ENCODE data around the gene MTF2. TPM values are rescaled to one million over a fixed set of nuclear protein-coding genes. Genes with fewer than 3 reads are reported as not detected.

MTF2 gene
- total and polyA plus RNA-seq, 4 donors, result 3.2 to 17.8 (median 12.6) TPM

GRCh38 chr1:93142161-93142560, 63.1 kb downstream of the MTF2 start:
- WGBS, result 92% methylated on average over 2 of the region's 2 CpGs
- no peak for DNase-seq (ENCODE audit: low spot score)
- TF ChIP-seq ZBTB33 (IDR thresholded peaks at IDR 0.05) (no peak), RAD21 (IDR thresholded peaks at IDR 0.05) (no peak), REST (IDR thresholded peaks at IDR 0.05) (no peak), HNF4A (conservative IDR thresholded peaks at IDR 0.05) (no peak), NR2F2 (IDR thresholded peaks at IDR 0.05) (no peak), SP1 (IDR thresholded peaks at IDR 0.05) (no peak), JUND (IDR thresholded peaks at IDR 0.05) (no peak), FOXA1 (IDR thresholded peaks at IDR 0.05) (no peak), YY1 (IDR thresholded peaks at IDR 0.05) (no peak), TAF1 (conservative IDR thresholded peaks at IDR 0.05) (no peak), FOXA2 (IDR thresholded peaks at IDR 0.05) (no peak)

GRCh38 chr1:93143136-93143535, 64.1 kb downstream of the MTF2 start:
- DNase-seq (ENCODE audit: low spot score), result no peak
- Histone ChIP-seq H3K9ac (ENCODE audit: low read depth in 1 of 2, low read length in 2 of 2) (no peak overlapping the region), H3K27me3 (ENCODE audit: control insufficient read depth in 4 of 4, insufficient read depth in 4 of 4, low read length in 3 of 4) (no peaks in the 10 kb centered on the region), H3K36me3 (ENCODE audit: control insufficient read depth in 4 of 4, insufficient read depth in 3 of 4, low read depth in 1 of 4, low read length in 3 of 4) (no peaks in the 10 kb centered on the region), H3K27ac (ENCODE audit: low read depth in 1 of 2, low read length in 2 of 2) (no peak overlapping the region), H3K4me3 (ENCODE audit: low read depth in 1 of 3, low read length in 3 of 3) (no peak overlapping the region), H3K9me3 (ENCODE audit: control insufficient read depth in 4 of 4, low read length in 3 of 4) (no peaks in the 10 kb centered on the region), H3K4me1 (ENCODE audit: control insufficient read depth in 4 of 4, insufficient read depth in 4 of 4, low read length in 3 of 4) (peaks cover 0 to 14% (median 3%) of the 10 kb centered on the region in 4 donors)
- TF ChIP-seq YY1 (IDR thresholded peaks at IDR 0.05), result no peak
- no peak for TF ChIP-seq RAD21 (IDR thresholded peaks at IDR 0.05)
- TF ChIP-seq HNF4G (IDR thresholded peaks at IDR 0.05), result no peak
- TF ChIP-seq NR2F2 (IDR thresholded peaks at IDR 0.05), result no peak
- no peak for TF ChIP-seq CTCF (IDR thresholded peaks at IDR 0.05; ENCODE audit: low read depth, low read length, missing input control)
- TF ChIP-seq ATF3 (IDR thresholded peaks at IDR 0.05), result no peak
- TF ChIP-seq FOXA2 (IDR thresholded peaks at IDR 0.05), result no peak
- TF ChIP-seq REST (IDR thresholded peaks at IDR 0.05), result no peak
- no peak for TF ChIP-seq TAF1 (conservative IDR thresholded peaks at IDR 0.05)
- no peak for TF ChIP-seq HNF4A (conservative IDR thresholded peaks at IDR 0.05)
- no peak for TF ChIP-seq EGR1 (IDR thresholded peaks at IDR 0.05; ENCODE audit: low read depth in 2 of 2)
- no peak for TF ChIP-seq GABPA (IDR thresholded peaks at IDR 0.05 in 1 of 2, conservative IDR thresholded peaks at IDR 0.05 in 1 of 2)
- WGBS, result 63% methylated on average over 1 of the region's 1 CpG

More at GRCh38 chr1:93142161-93142560, 63.1 kb downstream of the MTF2 start:
- no peak overlapping the region for H3K9ac ChIP-seq (ENCODE audit: low read depth in 1 of 2, low read length in 2 of 2)
- H3K4me3 ChIP-seq (ENCODE audit: low read depth in 1 of 3, low read length in 3 of 3), result no peak overlapping the region
- H3K36me3 ChIP-seq (ENCODE audit: control insufficient read depth in 4 of 4, insufficient read depth in 3 of 4, low read depth in 1 of 4, low read length in 3 of 4), result no peaks in the 10 kb centered on the region
- no peaks in the 10 kb centered on the region for H3K9me3 ChIP-seq (ENCODE audit: control insufficient read depth in 4 of 4, low read length in 3 of 4)
- H3K4me1 ChIP-seq (ENCODE audit: control insufficient read depth in 4 of 4, insufficient read depth in 4 of 4, low read length in 3 of 4), result peaks cover 0 to 14% (median 3%) of the 10 kb centered on the region in 4 donors
- H3K27me3 ChIP-seq (ENCODE audit: control insufficient read depth in 4 of 4, insufficient read depth in 4 of 4, low read length in 3 of 4), result no peaks in the 10 kb centered on the region
- H3K27ac ChIP-seq (ENCODE audit: low read depth in 1 of 2, low read length in 2 of 2), result no peak overlapping the region

Data from liver (tissue), 9 donors.